NB4 (cell line): ENCODE measurements around the gene STH.
A peak's percentile ranks its signal among the peaks of the same experiment; 100 is the strongest.
"Not testable (repeated sequence)": the region's sequence is repeated elsewhere in the genome, so short reads cannot be mapped to it uniquely, and the experiment has no call there.

ENCODE experiments used
- DNase-seq: peaks from one replicate; pipeline ENCODE4 v3.0.0; 2010; ENCODE audit warnings: low read depth
- H3K4me3 ChIP-seq: one replicate; pipeline ENCODE4 v1.5.1; 2011; ENCODE audit warnings: mild to moderate bottlenecking, low read depth, low read length, moderate library complexity
- CTCF ChIP-seq: IDR thresholded peaks from one replicate; pipeline ENCODE4 v1.5.1; 2012; ENCODE audit warnings: low read depth, low read length
- MYC ChIP-seq: IDR thresholded peaks from 2 replicates; pipeline ENCODE4 v1.6.1; 2011; ENCODE audit warnings: low read depth, low read length
- POLR2A ChIP-seq: IDR thresholded peaks from 2 replicates; pipeline ENCODE4 v1.6.1; 2011; ENCODE audit warnings: mild to moderate bottlenecking; ENCODE audit not compliant: insufficient read length; ENCODE audit errors: extremely low read depth
- TF ChIP-seq, protein P1 (sequence below): IDR thresholded peaks from 2 replicates; pipeline ENCODE4 v1.6.1; 2011; ENCODE audit warnings: low read depth, low read length

Gene STH

DNA sequence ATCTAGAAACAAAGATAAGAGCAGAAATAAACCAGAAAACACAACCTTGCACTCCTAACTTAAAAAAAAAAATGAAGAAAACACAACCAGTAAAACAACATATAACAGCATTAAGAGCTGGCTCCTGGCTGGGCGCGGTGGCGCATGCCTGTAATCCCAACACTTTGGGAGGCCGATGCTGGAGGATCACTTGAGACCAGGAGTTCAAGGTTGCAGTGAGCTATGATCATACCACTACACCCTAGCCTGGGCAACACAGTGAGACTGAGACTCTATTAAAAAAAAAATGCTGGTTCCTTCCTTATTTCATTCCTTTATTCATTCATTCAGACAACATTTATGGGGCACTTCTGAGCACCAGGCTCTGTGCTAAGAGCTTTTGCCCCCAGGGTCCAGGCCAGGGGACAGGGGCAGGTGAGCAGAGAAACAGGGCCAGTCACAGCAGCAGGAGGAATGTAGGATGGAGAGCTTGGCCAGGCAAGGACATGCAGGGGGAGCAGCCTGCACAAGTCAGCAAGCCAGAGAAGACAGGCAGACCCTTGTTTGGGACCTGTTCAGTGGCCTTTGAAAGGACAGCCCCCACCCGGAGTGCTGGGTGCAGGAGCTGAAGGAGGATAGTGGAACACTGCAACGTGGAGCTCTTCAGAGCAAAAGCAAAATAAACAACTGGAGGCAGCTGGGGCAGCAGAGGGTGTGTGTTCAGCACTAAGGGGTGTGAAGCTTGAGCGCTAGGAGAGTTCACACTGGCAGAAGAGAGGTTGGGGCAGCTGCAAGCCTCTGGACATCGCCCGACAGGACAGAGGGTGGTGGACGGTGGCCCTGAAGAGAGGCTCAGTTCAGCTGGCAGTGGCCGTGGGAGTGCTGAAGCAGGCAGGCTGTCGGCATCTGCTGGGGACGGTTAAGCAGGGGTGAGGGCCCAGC is 2.6 kb downstream of the STH start:
- no peak for TF ChIP-seq CTCF
- TF ChIP-seq, protein P1, sequence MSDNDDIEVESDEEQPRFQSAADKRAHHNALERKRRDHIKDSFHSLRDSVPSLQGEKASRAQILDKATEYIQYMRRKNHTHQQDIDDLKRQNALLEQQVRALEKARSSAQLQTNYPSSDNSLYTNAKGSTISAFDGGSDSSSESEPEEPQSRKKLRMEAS, result no peak
- TF ChIP-seq POLR2A, result no peak
- TF ChIP-seq MYC, result no peak
- no peak for DNase-seq
- H3K4me3 ChIP-seq, result no peak overlapping the region

DNA sequence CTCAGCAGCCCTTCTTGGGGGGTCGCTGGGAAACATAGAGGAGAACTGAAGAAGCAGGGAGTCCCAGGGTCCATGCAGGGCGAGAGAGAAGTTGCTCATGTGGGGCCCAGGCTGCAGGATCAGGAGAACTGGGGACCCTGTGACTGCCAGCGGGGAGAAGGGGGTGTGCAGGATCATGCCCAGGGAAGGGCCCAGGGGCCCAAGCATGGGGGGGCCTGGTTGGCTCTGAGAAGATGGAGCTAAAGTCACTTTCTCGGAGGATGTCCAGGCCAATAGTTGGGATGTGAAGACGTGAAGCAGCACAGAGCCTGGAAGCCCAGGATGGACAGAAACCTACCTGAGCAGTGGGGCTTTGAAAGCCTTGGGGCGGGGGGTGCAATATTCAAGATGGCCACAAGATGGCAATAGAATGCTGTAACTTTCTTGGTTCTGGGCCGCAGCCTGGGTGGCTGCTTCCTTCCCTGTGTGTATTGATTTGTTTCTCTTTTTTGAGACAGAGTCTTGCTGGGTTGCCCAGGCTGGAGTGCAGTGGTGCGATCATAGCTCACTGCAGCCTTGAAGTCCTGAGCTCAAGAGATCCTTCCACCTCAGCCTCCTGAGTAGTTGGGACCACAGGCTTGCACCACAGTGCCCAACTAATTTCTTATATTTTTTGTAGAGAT is 3.4 kb downstream of the STH start:
- TF ChIP-seq MYC (no peak), CTCF (peak; percentile 79)
- DNase-seq, result peak; percentile 68
- H3K4me3 ChIP-seq, result no peak overlapping the region

DNA sequence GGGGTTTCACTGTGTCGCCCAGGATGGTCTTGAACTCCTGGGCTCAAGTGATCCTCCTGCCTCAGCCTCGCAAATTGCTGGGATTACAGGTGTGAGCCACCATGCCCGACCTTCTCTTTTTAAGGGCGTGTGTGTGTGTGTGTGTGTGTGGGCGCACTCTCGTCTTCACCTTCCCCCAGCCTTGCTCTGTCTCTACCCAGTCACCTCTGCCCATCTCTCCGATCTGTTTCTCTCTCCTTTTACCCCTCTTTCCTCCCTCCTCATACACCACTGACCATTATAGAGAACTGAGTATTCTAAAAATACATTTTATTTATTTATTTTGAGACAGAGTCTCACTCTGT is 3.9 kb downstream of the STH start:
- no peak for DNase-seq
- TF ChIP-seq POLR2A, result no peak
- no peak for TF ChIP-seq CTCF
- TF ChIP-seq, protein P1, result no peak
- TF ChIP-seq MYC, result no peak
- no peak overlapping the region for H3K4me3 ChIP-seq

- no peak overlapping the region for H3K4me3 ChIP-seq
- TF ChIP-seq POLR2A (no peak), MYC (no peak), CTCF (no peak)
- TF ChIP-seq, protein P1, result no peak
- no peak for DNase-seq
Measured at GRCh38 chr17:46003907-46004748, 5.1 kb downstream of the STH start.

DNA sequence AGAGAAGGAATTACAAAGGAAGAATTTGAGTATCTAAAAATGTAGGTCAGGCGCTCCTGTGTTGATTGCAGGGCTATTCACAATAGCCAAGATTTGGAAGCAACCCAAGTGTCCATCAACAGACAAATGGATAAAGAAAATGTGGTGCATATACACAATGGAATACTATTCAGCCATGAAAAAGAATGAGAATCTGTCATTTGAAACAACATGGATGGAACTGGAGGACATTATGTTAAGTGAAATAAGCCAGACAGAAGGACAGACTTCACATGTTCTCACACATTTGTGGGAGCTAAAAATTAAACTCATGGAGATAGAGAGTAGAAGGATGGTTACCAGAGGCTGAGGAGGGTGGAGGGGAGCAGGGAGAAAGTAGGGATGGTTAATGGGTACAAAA is 7.0 kb downstream of the STH start:
- DNase-seq, H3K4me3 ChIP-seq: not testable (repeated sequence)

DNA sequence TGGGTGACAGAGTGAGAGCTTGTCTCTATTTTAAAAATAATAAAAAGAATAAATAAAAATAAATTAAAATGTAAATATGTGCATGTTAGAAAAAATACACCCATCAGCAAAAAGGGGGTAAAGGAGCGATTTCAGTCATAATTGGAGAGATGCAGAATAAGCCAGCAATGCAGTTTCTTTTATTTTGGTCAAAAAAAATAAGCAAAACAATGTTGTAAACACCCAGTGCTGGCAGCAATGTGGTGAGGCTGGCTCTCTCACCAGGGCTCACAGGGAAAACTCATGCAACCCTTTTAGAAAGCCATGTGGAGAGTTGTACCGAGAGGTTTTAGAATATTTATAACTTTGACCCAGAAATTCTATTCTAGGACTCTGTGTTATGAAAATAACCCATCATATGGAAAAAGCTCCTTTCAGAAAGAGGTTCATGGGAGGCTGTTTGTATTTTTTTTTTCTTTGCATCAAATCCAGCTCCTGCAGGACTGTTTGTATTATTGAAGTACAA is 8.5 kb downstream of the STH start:
- no peak for TF ChIP-seq CTCF
- no peak for TF ChIP-seq MYC
- TF ChIP-seq, protein P1, result no peak
- TF ChIP-seq POLR2A, result no peak
- H3K4me3 ChIP-seq, result no peak overlapping the region
- DNase-seq, result no peak
